KBM-7 (cell line): ENCODE data around the gene LATS1.

Experiments used
- DNase-seq: peaks from one replicate; pipeline ENCODE4 v3.0.0-alpha.2; 2015
- in situ Hi-C: fragments of 300-500 bp; cut with MboI; formaldehyde crosslinking; loops from 2 replicates; pipeline ENCODE4 v1.14.3; 2020; ENCODE audit warnings: low sequenced_read_pairs, low pct_unique_long_range_greater_than_20kb, mixed read lengths

LATS1 gene

GRCh38 chr6:149733089-149733720 lies 15.3 kb upstream of the LATS1 start:
- in situ Hi-C loops = no loop called here
- no peak for DNase-seq

GRCh38 chr6:149729824-149730223 lies 11.9 kb upstream of the LATS1 start:
- in situ Hi-C loops = no loop called here
- no peak for DNase-seq

GRCh38 chr6:149728499-149729234 lies 10.8 kb upstream of the LATS1 start:
- in situ Hi-C loops = no loop called here
- peak; percentile 78 for DNase-seq

GRCh38 chr6:149727793-149728498 lies 10.0 kb upstream of the LATS1 start:
- in situ Hi-C loops = no loop called here
- DNase-seq = peak; percentile 82

- in situ Hi-C loops = no loop called here
- no peak for DNase-seq
These were observed 7.9 kb upstream of the LATS1 start for GRCh38 chr6:149725785-149726184.

- in situ Hi-C loops = no loop called here
These were observed 6.0 kb upstream of the LATS1 start for GRCh38 chr6:149723771-149724417.

GRCh38 chr6:149723262-149723661 lies 5.4 kb upstream of the LATS1 start:
- no peak for DNase-seq
- in situ Hi-C loops = no loop called here

More at GRCh38 chr6:149723771-149724417, 6.0 kb upstream of the LATS1 start:
- DNase-seq = peak; percentile 65

GRCh38 chr6:149719531-149719930 lies 1.6 kb upstream of the LATS1 start:
- no peak for DNase-seq
- in situ Hi-C loops = no loop called here

GRCh38 chr6:149717255-149717587 lies 680 bp downstream of the LATS1 start:
- DNase-seq = no peak
- in situ Hi-C loops = no loop called here

GRCh38 chr6:149716181-149716963 lies 1.5 kb downstream of the LATS1 start:
- DNase-seq = peak; percentile 21
- in situ Hi-C loops = no loop called here

- in situ Hi-C loops = no loop called here
- DNase-seq = no peak
These were observed 3.5 kb downstream of the LATS1 start for GRCh38 chr6:149714442-149714841.

GRCh38 chr6:149711711-149712110 lies 6.2 kb downstream of the LATS1 start:
- in situ Hi-C loops = no loop called here

GRCh38 chr6:149701714-149702113 lies 16.2 kb downstream of the LATS1 start:
- in situ Hi-C loops = no loop called here
- DNase-seq = no peak

More at GRCh38 chr6:149711711-149712110, 6.2 kb downstream of the LATS1 start:
- no peak for DNase-seq

GRCh38 chr6:149699150-149699549 lies 18.8 kb downstream of the LATS1 start:
- DNase-seq = no peak
- in situ Hi-C loops = no loop called here

GRCh38 chr6:149698175-149698574 lies 19.7 kb downstream of the LATS1 start:
- DNase-seq = no peak
- in situ Hi-C loops = no loop called here

GRCh38 chr6:149696901-149697300 lies 21.0 kb downstream of the LATS1 start:
- DNase-seq = no peak
- in situ Hi-C loops = no loop called here

GRCh38 chr6:149694921-149695320 lies 23.0 kb downstream of the LATS1 start:
- in situ Hi-C loops = no loop called here
- DNase-seq = no peak

GRCh38 chr6:149691201-149691600 lies 26.7 kb downstream of the LATS1 start:
- in situ Hi-C loops = no loop called here
- no peak for DNase-seq

- in situ Hi-C loops = no loop called here
These were observed 31.7 kb downstream of the LATS1 start for GRCh38 chr6:149686230-149686629.

More at GRCh38 chr6:149686230-149686629, 31.7 kb downstream of the LATS1 start:
- DNase-seq = no peak
